Activated T-helper 1 cell treated with Interleukin-2 at 50 U/mL for 16 hours (primary cell): Measurements from ENCODE around the gene DHRS12.

Experiments used
- DNase-seq: peaks from one replicate; pipeline ENCODE4 v3.0.0-alpha.2; 2020; ENCODE audit warnings: low read depth

Gene DHRS12

GRCh38 chr13:51726446-51727193 is 77.3 kb downstream of the DHRS12 start:
- no peak for DNase-seq

GRCh38 chr13:51724721-51725120 is 79.2 kb downstream of the DHRS12 start:
- DNase-seq, result no peak

- no peak for DNase-seq
Observed at GRCh38 chr13:51723529-51723928, 80.4 kb downstream of the DHRS12 start.

- no peak for DNase-seq
Observed at GRCh38 chr13:51721496-51721895, 82.5 kb downstream of the DHRS12 start.

GRCh38 chr13:51719394-51719793 is 84.6 kb downstream of the DHRS12 start:
- DNase-seq, result no peak
